ENCODE measurements around the gene CYP4F2.
"Not testable (repeated sequence)": the region's sequence is repeated elsewhere in the genome, so short reads cannot be mapped to it uniquely, and the experiment has no call there.

Gene CYP4F2

DNA sequence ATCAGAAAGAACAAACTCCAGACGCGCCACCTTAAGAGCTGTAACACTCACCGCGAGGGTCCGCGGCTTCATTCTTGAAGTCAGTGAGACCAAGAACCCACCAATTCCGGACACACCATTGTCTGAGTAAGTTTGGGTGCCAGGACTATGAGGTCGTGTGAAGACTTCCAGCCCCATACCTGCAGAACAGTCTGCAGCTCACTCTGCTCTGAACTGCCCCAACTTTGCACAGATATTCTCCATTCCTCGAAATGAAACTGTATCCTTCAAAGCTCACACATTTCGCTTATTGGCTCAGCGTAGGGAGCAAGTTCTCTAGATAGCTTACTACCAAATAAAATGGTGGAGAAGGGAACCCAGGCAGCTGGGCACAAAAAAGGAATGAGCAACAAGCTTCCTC is 2.6 kb upstream of the CYP4F2 start:
- in situ Hi-C loops (cut with MboI; ENCODE audit: low sequenced_read_pairs) = no loop called here

DNA sequence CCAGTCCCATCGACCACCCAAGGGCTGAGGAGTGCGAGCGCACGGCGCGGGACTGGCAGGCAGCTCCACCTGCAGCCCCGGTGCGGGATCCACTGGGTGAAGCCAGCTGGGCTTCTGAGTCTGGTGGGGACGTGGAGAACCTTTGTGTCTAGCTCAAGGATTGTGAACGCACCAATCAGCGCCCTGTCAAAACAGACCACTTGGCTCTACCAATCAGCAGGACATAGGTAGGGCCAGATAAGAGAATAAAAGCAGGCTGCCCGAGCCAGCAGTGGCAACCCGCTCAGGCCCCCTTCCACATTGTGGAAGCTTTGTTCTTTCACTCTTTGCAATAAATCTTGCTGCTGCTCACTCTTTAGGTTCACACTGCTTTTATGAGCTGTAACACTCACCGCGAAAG is 2.2 kb upstream of the CYP4F2 start:
- in situ Hi-C loops (cut with MboI; ENCODE audit: low sequenced_read_pairs) = not testable (repeated sequence)

DNA sequence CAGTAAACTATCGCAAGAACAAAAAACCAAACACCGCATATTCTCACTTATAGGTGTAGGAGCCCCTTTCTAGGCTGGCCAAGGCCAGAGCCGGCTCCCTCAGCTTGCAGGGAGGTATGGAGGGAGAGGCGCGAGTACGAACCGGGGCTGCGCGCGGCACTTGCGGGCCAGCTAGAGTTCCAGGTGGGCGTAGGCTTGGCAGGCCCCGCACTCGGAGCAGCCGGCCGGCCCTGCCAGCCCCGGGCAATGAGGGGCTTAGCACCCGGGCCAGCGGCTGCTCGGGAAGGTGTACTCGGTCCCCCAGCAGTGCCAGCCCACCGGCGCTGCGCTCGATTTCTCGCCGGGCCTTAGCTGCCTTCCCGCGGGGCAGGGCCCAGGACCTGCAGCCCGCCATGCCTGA is 1.7 kb upstream of the CYP4F2 start:
- in situ Hi-C loops (cut with MboI; ENCODE audit: low sequenced_read_pairs) = not testable (repeated sequence)

- in situ Hi-C loops (cut with MboI; ENCODE audit: low sequenced_read_pairs) = no loop called here
Measured at GRCh38 chr19:15897026-15897737, 692 bp downstream of the CYP4F2 start.

DNA sequence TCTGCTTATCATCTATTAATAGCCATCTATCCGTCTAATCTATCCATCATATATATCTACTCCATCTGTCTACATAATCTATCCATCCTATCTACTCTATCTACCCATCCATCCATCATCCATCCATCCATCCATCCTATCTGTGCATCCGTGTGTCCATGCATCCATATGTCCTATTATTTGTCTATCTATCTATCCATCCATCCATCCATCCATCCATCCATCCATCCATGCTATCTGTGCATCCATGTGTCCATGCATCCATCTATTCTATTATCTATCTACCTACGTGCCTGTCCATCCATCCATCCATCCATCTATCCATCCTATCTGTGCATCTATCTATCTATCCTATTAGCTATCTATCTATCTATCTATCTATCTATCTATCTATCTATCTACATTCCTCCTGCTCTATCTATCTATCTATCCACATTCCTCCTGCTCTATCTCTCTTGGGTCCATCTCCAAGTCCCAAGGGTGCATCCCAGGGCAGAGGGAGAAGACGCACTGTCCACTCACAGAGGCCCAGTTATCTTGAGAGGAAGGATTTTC is 1.9 kb downstream of the CYP4F2 start:
- in situ Hi-C loops (cut with MboI; ENCODE audit: low sequenced_read_pairs) = no loop called here

DNA sequence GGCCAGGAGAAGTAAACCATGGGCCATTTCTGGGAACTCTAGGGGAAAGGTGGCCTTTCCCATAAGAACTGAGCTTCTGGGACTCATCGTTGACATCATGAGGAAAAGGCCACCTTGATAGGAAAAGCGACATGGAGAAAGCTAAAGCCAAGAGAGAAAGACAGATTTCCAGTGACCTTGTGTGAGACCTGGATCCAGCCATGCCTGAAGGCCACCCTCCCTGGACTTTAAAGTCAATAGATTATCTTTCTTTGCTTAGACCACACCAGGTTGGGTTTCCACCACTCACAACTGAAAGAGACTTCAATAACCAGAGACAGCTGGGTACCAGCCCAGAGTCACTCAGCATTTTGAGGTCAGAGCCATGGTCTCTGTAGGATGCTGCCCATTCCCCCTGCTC is 3.5 kb downstream of the CYP4F2 start:
- in situ Hi-C loops (cut with MboI; ENCODE audit: low sequenced_read_pairs) = no loop called here

DNA sequence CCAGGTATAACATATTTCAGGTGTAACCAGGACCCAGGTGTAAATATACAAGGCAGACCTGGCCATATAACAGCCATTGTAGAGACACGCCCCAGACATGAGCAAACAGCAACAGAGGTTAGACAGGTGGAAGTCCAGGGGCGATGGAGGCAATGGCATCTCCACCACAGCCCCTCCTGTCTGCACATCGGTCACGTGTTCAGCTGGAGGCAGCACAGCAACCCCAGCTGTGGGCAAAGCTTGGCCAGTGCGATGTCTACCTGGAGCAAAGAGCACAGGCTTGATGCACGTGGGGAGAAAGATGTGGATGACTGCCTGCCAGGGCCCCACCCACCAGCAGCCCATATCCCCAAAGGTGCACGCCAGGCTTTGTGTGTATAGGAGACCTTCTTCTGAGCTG is 4.4 kb downstream of the CYP4F2 start:
- in situ Hi-C loops (cut with MboI; ENCODE audit: low sequenced_read_pairs) = no loop called here

DNA sequence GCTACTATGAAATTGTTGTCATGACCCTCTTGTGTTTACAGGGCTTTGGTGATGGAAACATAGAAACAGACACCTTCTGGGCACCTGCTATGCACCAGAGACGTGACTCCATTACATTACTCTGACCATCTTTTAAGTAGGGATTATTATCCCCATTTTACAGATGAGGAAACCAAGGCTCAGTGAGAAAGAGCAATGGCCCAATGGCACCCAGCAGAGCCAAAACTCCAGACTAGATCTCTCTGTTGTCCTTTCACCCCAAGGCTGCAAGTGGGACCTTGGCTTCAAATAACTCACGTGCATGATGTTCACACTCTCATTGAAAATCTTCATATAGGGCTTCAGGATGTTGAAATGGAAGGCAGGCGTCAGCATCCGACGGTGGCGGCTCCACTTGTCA is 5.9 kb downstream of the CYP4F2 start:
- in situ Hi-C loops (cut with MboI; ENCODE audit: low sequenced_read_pairs) = no loop called here

DNA sequence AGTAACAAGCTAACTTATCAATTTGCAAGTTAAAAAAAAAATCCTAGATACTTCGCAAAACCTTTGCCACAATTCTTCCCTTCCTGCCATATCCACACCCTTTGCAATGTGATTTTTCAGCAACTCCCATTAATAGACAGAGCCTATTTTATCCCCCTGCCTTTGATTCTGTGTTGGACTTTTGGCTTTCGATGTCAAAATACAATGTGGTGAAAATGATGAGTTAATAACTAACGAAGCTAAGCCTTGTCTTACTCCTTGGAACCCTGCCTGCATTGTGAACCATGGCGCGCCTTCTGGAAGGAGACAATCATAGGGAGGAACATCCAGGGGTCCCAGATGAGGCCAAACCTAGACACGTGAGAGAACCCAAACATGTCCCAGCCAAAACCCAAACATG is 6.4 kb downstream of the CYP4F2 start:
- in situ Hi-C loops (cut with MboI; ENCODE audit: low sequenced_read_pairs) = no loop called here

GRCh38 chr19:15889339-15889738 is 8.5 kb downstream of the CYP4F2 start:
- in situ Hi-C loops (cut with MboI; ENCODE audit: low sequenced_read_pairs) = not testable (repeated sequence)

- in situ Hi-C loops (cut with MboI; ENCODE audit: low sequenced_read_pairs) = no loop called here
Measured at GRCh38 chr19:15885919-15886318, 12.0 kb downstream of the CYP4F2 start.

DNA sequence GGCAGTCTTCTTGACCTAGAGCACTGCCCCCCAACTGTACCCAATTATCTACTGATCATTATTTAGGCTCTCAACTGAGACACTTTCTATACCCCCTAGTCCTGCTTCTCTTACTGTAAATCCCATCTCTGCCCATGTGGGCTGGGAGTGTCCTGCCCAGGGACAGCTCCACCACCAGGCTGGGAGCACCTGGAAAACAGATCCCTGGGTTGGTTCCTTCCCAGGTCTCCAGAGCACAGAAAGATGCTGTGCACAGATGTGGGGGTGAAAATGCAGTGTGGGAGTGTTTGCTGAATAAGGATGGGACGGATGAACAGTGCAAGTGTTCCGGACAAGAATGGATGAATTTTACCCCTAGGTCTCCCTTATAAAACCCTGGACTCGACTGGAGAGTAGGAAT is 12.7 kb downstream of the CYP4F2 start:
- in situ Hi-C loops (cut with MboI; ENCODE audit: low sequenced_read_pairs) = no loop called here

DNA sequence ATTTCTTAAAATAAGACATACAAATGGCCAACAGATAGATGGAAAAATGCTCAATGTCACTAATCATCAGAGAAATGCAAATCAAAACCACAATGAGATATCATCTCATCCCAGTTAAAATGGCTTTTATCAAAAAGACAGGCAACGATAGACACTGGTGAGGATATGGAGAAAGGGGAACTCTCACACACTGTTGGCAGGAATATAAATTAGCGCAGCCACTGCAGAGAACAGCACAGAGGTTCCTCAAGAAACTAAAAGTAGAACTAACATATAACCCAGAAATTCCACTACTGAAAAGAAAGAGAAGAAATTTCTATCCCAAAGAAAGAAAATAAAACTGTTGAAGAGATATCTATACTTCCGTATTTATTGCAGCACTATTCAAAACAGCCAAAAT is 14.5 kb downstream of the CYP4F2 start:
- in situ Hi-C loops (cut with MboI; ENCODE audit: low sequenced_read_pairs) = not testable (repeated sequence)

DNA sequence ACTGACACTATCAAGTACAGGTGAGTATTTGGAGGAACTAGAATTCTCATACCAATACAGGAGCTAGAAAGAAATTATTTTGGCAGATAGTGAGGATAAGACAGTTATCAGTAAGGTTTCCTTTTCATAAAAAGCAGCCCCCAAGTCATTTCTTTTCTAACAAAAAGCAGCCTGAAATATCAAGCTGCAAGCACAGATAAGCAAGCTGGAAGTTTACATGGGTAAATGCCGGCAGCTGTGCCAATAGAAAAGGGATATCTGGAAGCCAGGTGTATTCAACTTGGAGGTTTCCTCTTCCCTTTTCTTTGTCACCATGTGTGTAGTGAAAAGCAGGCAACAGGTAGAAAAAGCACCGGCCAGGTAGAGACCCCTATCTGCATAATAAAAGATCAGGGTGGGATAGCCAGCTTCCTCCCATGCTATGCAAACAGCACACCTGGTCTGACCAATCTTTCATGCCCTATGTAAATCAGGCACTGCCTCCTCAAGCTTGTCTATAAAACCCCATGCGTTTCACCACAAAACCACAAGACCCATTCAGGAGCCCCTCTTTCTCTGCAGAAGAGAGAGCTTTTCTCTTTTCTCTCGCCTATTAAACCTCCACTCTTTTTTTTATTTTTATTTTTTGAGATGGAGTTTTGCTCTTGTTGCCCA is 22.9 kb downstream of the CYP4F2 start:
- in situ Hi-C loops (cut with MboI; ENCODE audit: low sequenced_read_pairs) = no loop called here

GRCh38 chr19:15873771-15874170 is 24.1 kb downstream of the CYP4F2 start:
- in situ Hi-C loops (cut with MboI; ENCODE audit: low sequenced_read_pairs) = not testable (repeated sequence)

GRCh38 chr19:15871570-15871969 is 26.3 kb downstream of the CYP4F2 start:
- in situ Hi-C loops (cut with MboI; ENCODE audit: low sequenced_read_pairs) = no loop called here

GRCh38 chr19:15869873-15870272 is 28.0 kb downstream of the CYP4F2 start:
- in situ Hi-C loops (cut with MboI; ENCODE audit: low sequenced_read_pairs) = no loop called here

- in situ Hi-C loops (cut with MboI; ENCODE audit: low sequenced_read_pairs) = no loop called here
Measured at GRCh38 chr19:15869109-15869555, 28.7 kb downstream of the CYP4F2 start.

GRCh38 chr19:15866636-15867035 is 31.2 kb downstream of the CYP4F2 start:
- in situ Hi-C loops (cut with MboI; ENCODE audit: low sequenced_read_pairs) = no loop called here

- in situ Hi-C loops (cut with MboI; ENCODE audit: low sequenced_read_pairs) = no loop called here
Measured at GRCh38 chr19:15864824-15865223, 33.0 kb downstream of the CYP4F2 start.

- in situ Hi-C loops (cut with MboI; ENCODE audit: low sequenced_read_pairs) = no loop called here
Measured at GRCh38 chr19:15863272-15863671, 34.6 kb downstream of the CYP4F2 start.

GRCh38 chr19:15862444-15862843 is 35.4 kb downstream of the CYP4F2 start:
- in situ Hi-C loops (cut with MboI; ENCODE audit: low sequenced_read_pairs) = no loop called here

All from HL-60/S4 (cell line).